Central memory CD8-positive, alpha-beta T cell (primary cell): ENCODE results near the gene DDX1.

Experiments used
- ATAC-seq: fragments of 150-1000 bp; cut with Tn5 transposase; replicated peaks from 2 replicates; pipeline ENCODE4 v1.10.0; 2022; ENCODE audit warnings: mild to moderate bottlenecking, moderate FRiP score, moderate number of reproducible peaks; ENCODE audit not compliant: poor library complexity, severe bottlenecking; ENCODE audit errors: extremely low read depth
- DNase-seq, 2 donors: peaks; one replicate each; pipeline ENCODE4 v3.0.0; 2021; ENCODE audit warnings: low spot score in 2 of 2
- H3K27ac Mint-ChIP-seq: one replicate; pipeline ENCODE4 v1.8.0; 2022; ENCODE audit warnings: low read depth, mild to moderate bottlenecking, moderate library complexity, mixed read lengths
- H3K27me3 Mint-ChIP-seq: one replicate; pipeline ENCODE4 v1.8.0; 2022; ENCODE audit warnings: mixed read lengths
- H3K36me3 Mint-ChIP-seq: one replicate; pipeline ENCODE4 v1.8.0; 2022; ENCODE audit warnings: mild to moderate bottlenecking, moderate library complexity, mixed read lengths; ENCODE audit not compliant: insufficient read depth
- H3K4me1 Mint-ChIP-seq: one replicate; pipeline ENCODE4 v1.8.0; 2022; ENCODE audit warnings: mixed read lengths
- H3K4me3 Mint-ChIP-seq: one replicate; pipeline ENCODE4 v1.8.0; 2022; ENCODE audit warnings: mild to moderate bottlenecking, moderate library complexity, mixed read lengths
- H3K9me3 Mint-ChIP-seq: one replicate; pipeline ENCODE4 v1.8.0; 2022; ENCODE audit warnings: mixed read lengths

DDX1 gene

DNA sequence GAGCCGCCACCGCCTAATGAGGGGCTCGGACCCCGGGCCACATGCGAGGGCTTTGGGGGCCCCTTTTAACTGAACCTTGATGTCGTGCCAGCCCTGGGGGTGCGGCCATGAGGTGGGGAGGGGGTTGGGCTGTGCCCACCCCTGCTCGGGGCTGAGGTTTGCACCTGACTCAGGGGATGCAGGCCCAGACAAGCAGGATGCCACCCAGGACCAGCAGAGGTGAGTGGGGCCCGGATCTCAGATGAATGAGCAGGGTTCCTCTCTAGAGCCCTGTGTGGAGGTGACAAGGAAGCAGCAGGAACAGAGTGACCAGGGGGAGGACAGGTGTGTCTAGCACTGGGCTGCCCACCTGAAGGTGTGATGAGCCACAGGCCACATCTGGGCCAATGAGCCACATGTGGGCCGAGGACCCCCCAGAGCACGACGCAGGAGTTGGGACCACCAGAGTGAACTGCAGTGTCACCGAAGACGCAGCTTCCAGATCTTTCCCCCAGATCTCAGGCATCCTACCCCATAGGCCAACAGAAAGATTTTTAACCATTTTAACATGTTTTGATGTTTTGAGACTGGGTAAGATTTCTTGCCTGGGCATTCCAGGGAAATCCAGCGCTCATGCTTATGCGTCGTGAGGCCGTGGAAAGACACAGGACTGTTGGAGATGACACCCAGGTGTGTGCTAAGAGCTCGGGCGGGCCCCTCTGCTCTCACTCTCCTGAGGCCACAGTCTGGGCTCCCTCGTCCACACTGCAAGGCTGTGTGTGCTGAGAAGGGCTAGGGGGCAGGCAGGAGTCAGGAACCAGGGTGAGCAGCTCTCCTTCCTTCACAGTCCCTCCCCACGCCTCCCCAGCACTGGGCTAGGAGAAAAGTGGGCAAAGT, 73.6 kb downstream of the DDX1 start:
- ATAC-seq (no peak), DNase-seq (no peak)
- Mint-ChIP-seq H3K27me3 (peaks cover 34% of the 10 kb centered on the region), H3K27ac (no peak overlapping the region), H3K4me3 (no peak overlapping the region), H3K4me1 (no peaks in the 10 kb centered on the region), H3K9me3 (no peaks in the 10 kb centered on the region), H3K36me3 (no peaks in the 10 kb centered on the region)

DNA sequence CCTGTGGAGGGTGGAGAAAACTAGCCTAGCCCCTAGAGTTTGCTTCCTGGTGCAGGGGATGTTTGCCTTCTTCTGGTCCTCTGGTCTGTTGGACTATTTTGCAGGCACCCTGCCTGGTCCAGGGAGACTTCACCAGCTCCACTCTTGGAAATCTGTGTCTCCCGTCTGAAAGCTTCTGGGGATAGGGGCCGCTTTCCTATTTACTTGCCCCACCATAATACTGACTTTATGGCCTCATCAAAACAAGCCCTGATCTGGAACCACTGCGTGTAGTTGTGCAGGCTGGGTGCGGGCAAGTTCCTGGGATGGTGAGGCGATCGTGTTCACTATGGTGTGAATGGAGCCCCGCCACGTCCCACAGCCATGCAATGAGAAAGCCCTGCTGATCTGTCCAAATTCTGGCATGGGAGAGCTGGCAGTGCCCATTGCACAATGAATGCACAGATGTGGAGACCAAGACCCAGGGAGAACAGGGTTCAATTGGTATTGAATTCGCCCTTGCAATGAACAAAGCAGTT, 74.3 kb downstream of the DDX1 start:
- DNase-seq (no peak), ATAC-seq (no peak)
- no peak overlapping the region for H3K27ac Mint-ChIP-seq
- no peaks in the 10 kb centered on the region for H3K9me3 Mint-ChIP-seq
- no peaks in the 10 kb centered on the region for H3K36me3 Mint-ChIP-seq
- no peaks in the 10 kb centered on the region for H3K4me1 Mint-ChIP-seq
- H3K27me3 Mint-ChIP-seq: peaks cover 41% of the 10 kb centered on the region
- no peak overlapping the region for H3K4me3 Mint-ChIP-seq

DNA sequence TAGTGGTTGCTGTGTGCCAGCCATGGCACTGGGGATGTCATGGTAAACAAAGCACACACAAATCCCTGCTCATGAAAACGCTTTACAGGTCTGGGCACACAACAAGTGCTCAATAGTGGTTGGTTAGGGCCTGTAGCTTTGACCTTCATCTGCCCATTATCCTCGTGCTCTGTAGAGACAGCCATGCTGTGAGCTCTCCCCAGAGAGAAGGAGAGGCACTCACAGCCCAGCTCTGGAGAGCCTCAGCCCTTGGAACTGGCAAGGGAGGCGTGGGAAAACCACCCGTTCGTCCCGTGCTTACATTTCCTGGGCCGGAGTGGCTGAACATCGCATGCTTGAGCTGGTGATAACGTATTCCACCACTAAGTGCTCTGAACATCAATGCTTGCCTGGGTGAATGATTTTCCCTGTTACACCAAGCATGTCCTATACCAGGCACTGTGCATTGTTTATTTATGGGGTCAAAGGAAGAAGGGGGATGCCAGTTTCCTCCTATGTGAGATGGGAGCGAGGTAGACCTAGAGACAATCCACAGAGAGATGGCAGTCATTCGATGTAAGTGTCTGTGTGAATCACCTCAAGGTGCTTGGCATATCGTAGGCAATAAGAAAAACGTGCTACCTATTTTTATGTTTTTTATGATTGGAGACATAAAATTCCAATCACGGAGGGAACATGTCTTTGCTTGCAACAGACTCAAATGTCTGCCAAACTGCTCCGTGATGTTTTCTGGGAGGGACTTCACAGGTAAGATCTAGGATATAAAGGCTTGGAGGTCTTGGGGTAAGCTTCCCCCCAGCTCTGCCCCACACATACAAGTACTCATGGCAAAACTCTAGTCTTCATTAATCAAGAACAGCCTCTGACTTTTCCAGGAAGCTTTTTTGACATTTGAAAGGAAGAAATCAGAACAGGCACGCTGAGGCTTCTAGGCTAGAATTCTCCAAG, 75.5 kb downstream of the DDX1 start:
- no peaks in the 10 kb centered on the region for H3K4me1 Mint-ChIP-seq
- no peak for DNase-seq
- H3K36me3 Mint-ChIP-seq: no peaks in the 10 kb centered on the region
- peaks cover 36% of the 10 kb centered on the region for H3K27me3 Mint-ChIP-seq
- H3K9me3 Mint-ChIP-seq: no peaks in the 10 kb centered on the region
- ATAC-seq: no peak
- H3K27ac Mint-ChIP-seq: no peak overlapping the region
- H3K4me3 Mint-ChIP-seq: no peak overlapping the region

DNA sequence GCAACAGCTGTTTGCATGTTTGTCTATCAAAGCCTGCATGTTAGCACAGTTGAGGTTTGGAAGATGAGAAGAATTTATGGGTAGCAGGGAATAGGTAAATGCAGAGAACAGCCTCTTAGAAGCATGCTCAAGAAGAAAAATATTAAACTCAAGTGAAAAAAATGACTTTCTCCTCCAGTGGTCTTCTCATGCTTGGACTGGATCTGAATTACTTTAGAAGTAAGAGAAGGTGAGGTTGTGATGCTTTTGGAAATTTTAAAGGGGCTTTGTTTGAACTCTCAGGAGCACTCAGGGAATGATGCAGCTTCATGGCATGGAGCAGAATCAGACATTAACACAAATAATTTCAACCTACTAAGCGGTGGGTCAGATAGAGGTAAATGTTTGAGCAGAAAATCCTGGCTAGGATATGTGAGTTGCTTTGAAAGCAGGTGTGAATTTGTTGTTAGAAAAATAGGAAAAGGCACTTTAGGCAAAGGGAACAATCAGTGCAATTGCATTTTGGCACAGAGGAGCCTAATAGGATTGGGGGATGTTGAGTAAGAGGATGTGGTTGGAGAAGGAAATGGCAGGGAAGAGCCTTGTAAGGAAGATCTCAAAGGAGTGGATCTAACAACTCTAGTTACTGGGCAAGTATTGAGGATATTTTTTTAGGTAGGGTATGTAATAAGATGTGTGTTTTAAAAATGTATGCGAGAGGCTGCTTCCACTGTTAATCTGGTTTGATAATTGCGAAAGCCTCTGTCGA, 76.3 kb downstream of the DDX1 start:
- Mint-ChIP-seq H3K9me3 (no peaks in the 10 kb centered on the region), H3K36me3 (peaks cover 1% of the 10 kb centered on the region), H3K27me3 (peaks cover 38% of the 10 kb centered on the region), H3K4me1 (no peaks in the 10 kb centered on the region), H3K27ac (no peak overlapping the region), H3K4me3 (no peak overlapping the region)
- DNase-seq (no peak), ATAC-seq (no peak)

DNA sequence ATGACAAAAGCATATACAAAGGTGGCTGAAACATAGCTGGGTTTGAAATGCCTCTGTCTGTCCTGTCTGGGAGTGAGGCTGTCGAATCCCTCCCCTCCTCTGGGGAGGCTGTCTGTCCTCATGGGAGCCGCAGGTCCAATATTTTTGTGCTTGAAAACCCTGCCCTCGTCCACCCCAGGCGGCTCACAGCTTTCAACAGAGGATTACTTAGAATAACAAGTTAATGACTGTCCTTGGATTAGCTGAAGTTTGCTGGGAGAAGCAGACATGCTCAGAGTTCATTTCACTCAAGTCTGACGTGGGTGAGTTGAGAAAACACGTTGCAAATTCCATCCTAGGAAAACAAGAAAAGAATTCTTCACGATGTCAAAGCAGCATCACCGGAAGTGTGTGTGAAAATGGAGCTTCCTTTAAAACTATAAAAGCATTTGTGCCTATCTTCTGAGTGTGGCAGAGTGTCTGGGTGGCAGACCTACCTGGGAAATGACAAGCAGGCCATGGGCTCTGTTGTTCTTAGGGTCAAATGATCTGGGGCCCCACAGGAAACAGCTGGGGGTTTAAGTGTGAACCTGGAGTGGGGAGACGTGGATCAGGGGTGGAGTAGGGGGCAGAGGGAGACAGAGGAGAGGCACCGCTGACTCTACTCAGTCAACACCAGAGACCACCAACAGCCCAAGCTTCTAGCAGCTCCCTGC, 77.1 kb downstream of the DDX1 start:
- Mint-ChIP-seq H3K4me3 (no peak overlapping the region), H3K9me3 (no peaks in the 10 kb centered on the region), H3K36me3 (peaks cover 1% of the 10 kb centered on the region), H3K27ac (no peak overlapping the region), H3K27me3 (peaks cover 46% of the 10 kb centered on the region), H3K4me1 (no peaks in the 10 kb centered on the region)
- ATAC-seq (no peak), DNase-seq (no peak)

DNA sequence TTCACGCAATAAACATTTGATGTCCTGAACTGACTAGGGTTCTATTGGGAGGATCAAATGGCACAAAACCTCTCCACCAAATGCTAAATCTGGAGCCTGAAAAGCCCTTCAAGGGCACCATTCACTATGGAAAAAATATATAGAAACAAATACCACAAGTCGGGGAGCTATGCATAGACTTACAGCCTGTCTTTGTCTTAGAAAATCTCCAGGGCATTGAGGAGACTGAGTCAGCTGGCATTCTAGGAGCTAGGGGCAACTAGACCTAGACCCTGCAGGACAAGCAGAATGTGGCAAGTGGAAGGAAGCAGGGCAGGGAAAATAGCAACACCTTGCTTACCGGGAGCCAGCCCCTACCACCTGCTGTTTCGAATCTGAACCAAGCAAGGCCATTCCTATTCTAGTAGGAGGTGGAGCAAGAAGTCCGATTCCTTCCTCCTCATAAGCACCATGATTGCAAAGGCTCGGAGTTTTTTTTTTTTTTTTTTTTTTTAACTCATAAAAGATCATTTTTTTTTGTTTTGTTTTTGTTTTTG, 77.8 kb downstream of the DDX1 start:
- DNase-seq: no peak
- H3K36me3 Mint-ChIP-seq: peaks cover 1% of the 10 kb centered on the region
- H3K9me3 Mint-ChIP-seq: no peaks in the 10 kb centered on the region
- no peaks in the 10 kb centered on the region for H3K4me1 Mint-ChIP-seq
- H3K27ac Mint-ChIP-seq: no peak overlapping the region
- no peak for ATAC-seq
- peaks cover 52% of the 10 kb centered on the region for H3K27me3 Mint-ChIP-seq
- no peak overlapping the region for H3K4me3 Mint-ChIP-seq

DNA sequence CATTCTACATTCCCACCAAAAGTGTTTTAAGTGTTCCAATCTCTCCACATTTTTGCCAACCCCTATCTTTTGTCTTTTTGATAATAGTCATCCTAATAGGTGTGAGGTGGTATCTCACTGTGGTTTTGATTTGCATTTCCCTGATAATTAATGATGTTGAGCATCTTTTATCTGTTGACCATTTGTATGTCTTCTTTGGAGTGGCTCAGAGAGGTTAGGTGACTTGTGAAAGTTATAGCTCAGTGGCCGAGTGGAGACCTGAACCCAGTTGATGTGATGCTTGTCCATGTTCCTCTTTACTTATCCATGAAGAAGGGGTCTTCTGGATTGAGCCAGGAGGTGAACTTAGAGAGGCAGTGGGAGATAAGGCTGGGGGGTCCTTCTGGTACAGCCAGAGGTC, 78.8 kb downstream of the DDX1 start:
- Mint-ChIP-seq H3K27me3 (peaks cover 62% of the 10 kb centered on the region), H3K27ac (no peak overlapping the region), H3K4me3 (no peak overlapping the region), H3K4me1 (no peaks in the 10 kb centered on the region), H3K9me3 (no peaks in the 10 kb centered on the region), H3K36me3 (peaks cover 1% of the 10 kb centered on the region)
- ATAC-seq (no peak), DNase-seq (no peak)

DNA sequence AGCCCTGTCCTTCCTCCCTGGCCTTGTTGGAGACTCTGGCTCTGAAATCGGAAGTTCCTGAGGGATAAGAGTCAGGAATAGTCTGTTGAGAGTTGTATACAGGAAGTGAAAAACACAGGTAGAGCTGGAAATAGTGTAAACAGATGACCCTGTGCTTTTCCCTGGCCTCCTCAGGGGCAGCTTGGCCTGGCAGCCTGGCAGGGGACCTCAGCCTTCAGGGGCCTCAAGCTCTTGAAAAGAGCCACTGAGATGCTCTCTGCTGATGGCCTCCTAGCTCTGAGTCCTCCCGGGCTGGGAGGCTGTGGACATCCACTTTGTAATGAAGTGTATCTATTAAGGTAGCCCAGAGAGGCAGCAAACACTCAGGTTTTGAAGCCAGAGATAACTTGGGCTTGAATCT, 79.3 kb downstream of the DDX1 start:
- Mint-ChIP-seq H3K36me3 (peaks cover 1% of the 10 kb centered on the region), H3K4me1 (no peaks in the 10 kb centered on the region), H3K9me3 (no peaks in the 10 kb centered on the region), H3K27me3 (peaks cover 64% of the 10 kb centered on the region), H3K27ac (no peak overlapping the region), H3K4me3 (no peak overlapping the region)
- ATAC-seq: no peak
- no peak for DNase-seq

DNA sequence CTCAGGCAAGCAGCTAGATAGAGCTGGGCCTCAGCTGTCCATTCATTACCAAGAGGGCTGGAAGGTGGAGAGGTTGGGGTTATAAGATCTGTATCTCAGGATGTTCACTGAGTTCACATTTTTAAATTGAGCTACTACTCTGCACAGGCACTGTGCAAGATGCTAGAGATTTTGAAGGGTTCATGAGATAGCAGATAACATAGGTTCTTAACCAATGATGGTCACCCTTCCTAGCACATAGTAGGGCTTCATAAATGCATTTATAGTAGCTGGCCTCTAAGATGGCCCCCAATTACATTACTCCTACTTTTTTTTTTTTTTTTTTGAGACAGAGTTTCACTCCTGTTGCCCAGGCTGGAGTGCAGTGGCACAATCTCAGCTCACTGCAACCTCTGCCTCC, 79.7 kb downstream of the DDX1 start:
- ATAC-seq (no peak), DNase-seq (no peak)
- peaks cover 1% of the 10 kb centered on the region for H3K36me3 Mint-ChIP-seq
- no peaks in the 10 kb centered on the region for H3K9me3 Mint-ChIP-seq
- H3K4me3 Mint-ChIP-seq: no peak overlapping the region
- no peaks in the 10 kb centered on the region for H3K4me1 Mint-ChIP-seq
- no peak overlapping the region for H3K27ac Mint-ChIP-seq
- H3K27me3 Mint-ChIP-seq: peaks cover 61% of the 10 kb centered on the region

DNA sequence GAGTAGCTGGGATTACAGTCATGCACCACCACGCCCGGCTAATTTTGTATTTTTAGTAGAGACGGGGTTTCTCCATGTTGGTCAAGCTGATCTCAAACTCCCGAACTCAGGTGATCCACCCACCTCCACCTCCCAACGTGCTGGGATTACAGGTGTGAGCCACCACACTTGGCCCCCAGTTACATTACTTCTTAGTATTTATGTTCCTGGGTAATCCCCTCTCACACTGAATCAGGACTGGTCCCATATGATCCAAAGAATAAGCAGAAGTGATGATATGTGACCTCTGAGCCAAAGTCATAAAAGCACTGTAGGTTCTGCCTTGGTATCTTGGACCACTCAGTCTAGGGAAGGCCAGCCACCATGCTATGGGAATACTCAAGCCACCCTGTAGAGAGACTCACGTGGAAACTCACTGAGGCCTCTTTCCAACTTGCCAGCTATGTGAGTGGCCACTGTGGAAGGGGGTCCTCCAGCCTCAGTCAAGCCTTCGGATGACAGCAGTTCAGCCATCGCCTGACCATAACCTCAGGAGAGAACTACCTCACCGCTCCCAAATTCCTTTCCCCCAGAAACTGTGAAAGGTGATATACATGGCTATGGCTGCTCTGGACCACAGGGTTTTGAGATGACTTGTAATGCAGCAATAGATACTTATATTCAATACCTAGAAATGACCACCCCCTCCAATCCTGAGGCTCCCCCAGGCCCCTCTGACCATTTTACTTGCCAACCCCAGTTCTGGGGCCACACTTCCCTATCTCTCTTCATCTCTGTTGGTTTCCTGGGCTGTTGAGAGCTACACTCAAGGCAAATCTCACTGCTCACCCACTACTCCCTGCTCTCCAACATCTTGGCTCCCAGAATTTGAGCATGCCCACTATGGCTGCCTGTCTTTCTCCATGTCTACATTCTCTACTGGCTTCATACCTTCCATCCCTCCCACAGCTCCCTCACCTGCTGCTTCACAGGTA, 80.5 kb downstream of the DDX1 start:
- H3K4me3 Mint-ChIP-seq: no peak overlapping the region
- ATAC-seq: no peak

More for the DNA sequence above, 80.5 kb downstream of the DDX1 start:
- H3K27me3 Mint-ChIP-seq: peaks cover 54% of the 10 kb centered on the region
- H3K36me3 Mint-ChIP-seq: peaks cover 1% of the 10 kb centered on the region
- no peak for DNase-seq
- H3K4me1 Mint-ChIP-seq: no peaks in the 10 kb centered on the region
- H3K27ac Mint-ChIP-seq: no peak overlapping the region
- H3K9me3 Mint-ChIP-seq: no peaks in the 10 kb centered on the region
